GM18526 (cell line): ENCODE measurements around the gene PCDH1.

ENCODE experiments used
- POLR2A ChIP-seq: IDR thresholded peaks from 3 replicates; pipeline ENCODE4 v1.6.1; 2011; ENCODE audit not compliant: insufficient read length; ENCODE audit errors: extremely low read depth

PCDH1 gene

DNA sequence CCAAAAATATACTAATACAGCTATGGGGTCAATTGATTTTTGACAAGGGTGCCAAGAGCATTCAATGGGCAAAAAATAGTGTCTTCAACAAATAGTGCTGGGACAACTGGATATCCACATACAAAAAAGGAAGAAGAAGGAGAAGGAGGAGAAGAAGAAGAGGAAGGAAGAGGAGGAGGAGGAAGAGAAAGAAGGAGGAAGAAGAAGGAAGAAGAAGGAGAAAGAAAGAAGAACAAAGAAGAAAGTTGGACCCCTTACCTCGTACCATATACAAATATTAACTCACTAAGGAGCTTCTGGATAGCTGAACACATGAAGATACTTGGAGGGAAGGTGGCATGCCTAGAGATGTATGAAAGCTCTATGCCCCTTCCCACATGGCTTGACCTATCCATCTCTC is 28.3 kb upstream of the PCDH1 start:
- TF ChIP-seq POLR2A: no peak

GRCh38 chr5:141904551-141904950 is 26.3 kb upstream of the PCDH1 start:
- no peak for TF ChIP-seq POLR2A

DNA sequence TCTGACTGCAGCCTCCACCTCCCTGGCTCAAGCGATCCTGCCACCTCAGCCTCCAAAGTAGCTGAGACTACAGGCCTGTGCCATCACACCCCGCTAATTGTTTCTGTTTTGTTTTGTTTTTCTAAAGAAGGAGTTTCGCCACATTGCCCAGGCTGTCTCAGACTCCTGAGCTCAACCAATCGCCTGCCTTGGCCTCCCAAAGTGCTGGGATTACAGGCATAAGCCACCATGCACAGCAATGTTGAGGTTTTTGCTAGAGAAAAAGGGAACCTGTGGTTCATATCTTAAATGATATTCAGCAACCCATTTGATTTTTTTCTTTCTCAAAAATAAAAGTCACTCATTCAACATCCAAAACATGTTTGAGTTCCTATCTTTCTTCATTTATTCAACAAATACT is 25.1 kb upstream of the PCDH1 start:
- no peak for TF ChIP-seq POLR2A

- no peak for TF ChIP-seq POLR2A
Observed at GRCh38 chr5:141902015-141902814, 24.0 kb upstream of the PCDH1 start.

GRCh38 chr5:141898448-141899049 is 20.3 kb upstream of the PCDH1 start:
- no peak for TF ChIP-seq POLR2A

- TF ChIP-seq POLR2A: no peak
Observed at GRCh38 chr5:141897425-141897824, 19.2 kb upstream of the PCDH1 start.

- TF ChIP-seq POLR2A: no peak
Observed at GRCh38 chr5:141889282-141889871, 11.2 kb upstream of the PCDH1 start.

- no peak for TF ChIP-seq POLR2A
Observed at GRCh38 chr5:141883892-141884318, 5.7 kb upstream of the PCDH1 start.

- TF ChIP-seq POLR2A: no peak
Observed at GRCh38 chr5:141883184-141883891, 5.1 kb upstream of the PCDH1 start.

GRCh38 chr5:141882594-141883183 is 4.5 kb upstream of the PCDH1 start:
- TF ChIP-seq POLR2A: no peak

DNA sequence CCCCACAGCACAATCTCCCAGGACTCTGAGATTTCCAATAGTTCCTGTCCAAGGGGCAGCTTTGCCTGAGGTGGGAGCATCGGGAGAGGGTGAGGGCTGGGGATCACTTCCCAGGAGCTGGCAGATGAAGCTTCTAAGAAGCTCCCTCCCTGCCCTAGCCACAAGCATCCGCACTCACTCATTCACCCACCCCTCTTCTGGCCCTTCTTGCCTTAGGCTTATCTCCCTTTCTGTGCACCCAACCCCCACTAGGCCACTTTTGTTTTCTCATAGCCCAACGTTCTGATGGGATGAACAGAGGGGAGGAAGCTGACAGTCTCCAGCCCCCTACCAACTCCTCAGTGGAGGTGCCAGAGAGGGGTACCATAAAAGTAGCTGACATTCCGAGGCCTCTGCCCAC is 3.7 kb upstream of the PCDH1 start:
- TF ChIP-seq POLR2A: no peak

DNA sequence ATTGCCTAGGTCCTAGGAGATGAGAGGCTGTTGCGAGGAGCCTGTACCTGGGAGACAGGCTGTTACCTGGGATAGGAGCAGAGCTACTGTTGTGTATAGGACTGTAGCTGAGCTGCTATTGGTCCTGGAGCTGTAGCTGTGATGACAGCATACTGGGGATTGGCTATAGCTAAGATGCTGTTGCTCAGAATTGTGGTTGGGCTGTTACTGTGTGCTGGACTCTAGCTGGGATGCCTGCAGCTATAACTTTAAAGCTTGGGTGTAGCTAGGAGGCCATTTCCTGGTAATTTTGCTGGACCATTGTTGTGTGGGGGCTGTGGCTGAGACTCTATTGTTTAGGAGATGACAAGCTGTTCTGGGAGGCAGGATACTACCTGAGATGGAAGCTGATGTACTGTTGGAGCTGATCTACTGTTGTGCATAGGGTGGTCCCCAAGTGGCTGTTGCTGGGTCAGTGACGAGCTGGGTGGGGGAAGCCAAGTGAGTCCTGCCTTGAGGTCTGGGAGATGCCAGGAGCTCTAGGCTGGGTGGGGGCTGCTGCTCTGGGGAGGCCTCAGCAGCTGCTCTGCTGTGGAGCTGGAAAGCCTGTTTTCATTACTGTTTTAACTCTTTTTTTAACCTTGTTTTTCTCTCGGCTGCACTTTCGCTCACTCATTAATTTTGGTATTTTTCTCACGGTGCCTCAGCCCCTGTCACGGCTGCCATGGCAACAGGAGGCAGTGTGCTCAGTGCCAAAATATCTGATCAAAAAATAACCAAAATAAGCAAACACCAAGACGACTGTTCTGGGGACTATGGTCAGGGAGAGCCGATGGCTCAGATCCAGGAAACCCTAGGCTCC is 3.0 kb upstream of the PCDH1 start:
- TF ChIP-seq POLR2A: no peak

DNA sequence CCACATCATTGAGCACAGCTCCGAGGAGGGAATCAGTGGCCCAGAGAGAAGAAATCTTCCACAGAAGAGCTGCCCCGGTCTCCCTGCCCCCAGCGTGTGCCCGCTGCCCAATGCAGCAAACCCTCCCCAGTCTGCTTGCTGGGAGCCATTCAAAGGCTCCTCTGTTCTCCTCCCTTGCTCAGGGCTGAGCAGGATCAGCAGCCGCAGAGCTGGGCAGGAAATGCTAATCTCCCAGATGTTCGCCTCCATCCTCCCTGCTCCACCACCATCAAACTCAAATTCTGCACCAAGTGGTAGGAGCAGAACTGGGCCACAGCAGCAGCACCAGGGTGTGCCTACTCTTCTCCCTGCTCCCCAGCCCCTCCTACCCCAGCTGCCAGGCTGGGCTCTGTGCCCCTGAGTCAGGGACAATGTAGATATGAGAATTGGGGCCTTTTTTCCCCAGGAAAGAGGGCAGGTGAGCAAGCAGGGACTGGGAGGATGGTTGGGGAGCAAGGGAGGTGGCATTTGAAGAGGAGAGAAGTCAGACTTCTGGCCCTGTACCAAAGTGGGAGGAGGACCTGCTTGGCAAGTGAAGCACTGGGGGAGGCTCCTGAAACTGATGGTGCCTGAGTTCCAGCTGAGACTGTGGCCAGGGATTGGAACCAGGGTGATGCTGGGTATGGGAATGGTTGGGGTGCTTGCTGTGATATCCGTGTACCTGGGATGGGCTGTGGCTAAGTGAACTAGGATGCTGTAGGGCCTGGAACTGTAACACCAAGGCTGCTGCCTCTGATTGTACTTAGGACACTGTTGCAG is 1.9 kb upstream of the PCDH1 start:
- no peak for TF ChIP-seq POLR2A

DNA sequence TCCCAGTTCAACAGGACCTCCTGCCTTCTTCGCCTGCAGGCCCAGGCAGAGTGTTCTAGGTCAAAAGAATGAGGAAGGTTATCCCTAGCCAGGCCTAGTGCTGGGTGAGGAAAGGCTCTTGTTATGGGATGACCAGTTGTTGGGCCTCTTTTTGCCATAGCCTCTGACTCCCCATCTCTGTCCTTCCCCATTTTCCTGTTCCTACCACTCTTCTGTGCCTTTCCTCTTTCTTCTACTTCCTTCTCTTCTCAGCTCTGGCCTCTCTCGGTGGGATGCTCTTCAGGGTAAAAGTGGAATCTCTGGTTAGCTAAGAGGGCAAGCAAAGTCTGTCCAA is 1.2 kb upstream of the PCDH1 start:
- TF ChIP-seq POLR2A: no peak
